ENCODE measurements around the gene CADPS2.
"Not testable (repeated sequence)": the region's sequence is repeated elsewhere in the genome, so short reads cannot be mapped to it uniquely, and the experiment has no call there.

The CADPS2 gene

GRCh38 chr7:122849322-122849956 lies 36.8 kb downstream of the CADPS2 start:
- DNase-seq, result no peak

- no peak for DNase-seq
Observed at GRCh38 chr7:122847871-122848473, 38.3 kb downstream of the CADPS2 start.

- DNase-seq, result no peak
Observed at GRCh38 chr7:122846591-122846990, 39.7 kb downstream of the CADPS2 start.

GRCh38 chr7:122845286-122845685 lies 41.0 kb downstream of the CADPS2 start:
- DNase-seq, result no peak

GRCh38 chr7:122844191-122844988 lies 41.9 kb downstream of the CADPS2 start:
- no peak for DNase-seq

GRCh38 chr7:122842971-122843370 lies 43.3 kb downstream of the CADPS2 start:
- DNase-seq, result no peak

- DNase-seq, result not testable (repeated sequence)
Observed at GRCh38 chr7:122836286-122836685, 50.0 kb downstream of the CADPS2 start.

- DNase-seq, result not testable (repeated sequence)
Observed at GRCh38 chr7:122834571-122834942, 51.7 kb downstream of the CADPS2 start.

- DNase-seq, result no peak
Observed at GRCh38 chr7:122833888-122834570, 52.2 kb downstream of the CADPS2 start.

GRCh38 chr7:122831436-122831835 lies 54.8 kb downstream of the CADPS2 start:
- DNase-seq, result no peak

- no peak for DNase-seq
Observed at GRCh38 chr7:122829962-122830361, 56.3 kb downstream of the CADPS2 start.

GRCh38 chr7:122827763-122828162 lies 58.5 kb downstream of the CADPS2 start:
- no peak for DNase-seq

GRCh38 chr7:122813845-122814244 lies 72.4 kb downstream of the CADPS2 start:
- no peak for DNase-seq

- no peak for DNase-seq
Observed at GRCh38 chr7:122803851-122804250, 82.4 kb downstream of the CADPS2 start.

GRCh38 chr7:122803323-122803722 lies 82.9 kb downstream of the CADPS2 start:
- DNase-seq, result no peak

GRCh38 chr7:122802301-122802751 lies 83.9 kb downstream of the CADPS2 start:
- no peak for DNase-seq

- DNase-seq, result no peak
Observed at GRCh38 chr7:122791959-122792545, 94.2 kb downstream of the CADPS2 start.

- DNase-seq, result no peak
Observed at GRCh38 chr7:122790591-122790990, 95.7 kb downstream of the CADPS2 start.

- DNase-seq, result no peak
Observed at GRCh38 chr7:122790132-122790531, 96.1 kb downstream of the CADPS2 start.

GRCh38 chr7:122789156-122789555 lies 97.1 kb downstream of the CADPS2 start:
- no peak for DNase-seq

- DNase-seq, result no peak
Observed at GRCh38 chr7:122770686-122771335, 115.4 kb downstream of the CADPS2 start.

- no peak for DNase-seq
Observed at GRCh38 chr7:122768827-122769226, 117.4 kb downstream of the CADPS2 start.
